SH-SY5Y (cell line): ENCODE results near the gene DGUOK.

Experiments used
- GATA2 ChIP-seq: IDR thresholded peaks from 2 replicates; pipeline ENCODE4 v1.6.1; 2011; ENCODE audit warnings: mild to moderate bottlenecking, low read depth, low read length
- GATA3 ChIP-seq: IDR thresholded peaks from 2 replicates; pipeline ENCODE4 v1.6.1; 2011; ENCODE audit warnings: low read depth, mild to moderate bottlenecking, low read length, moderate library complexity

DNA sequence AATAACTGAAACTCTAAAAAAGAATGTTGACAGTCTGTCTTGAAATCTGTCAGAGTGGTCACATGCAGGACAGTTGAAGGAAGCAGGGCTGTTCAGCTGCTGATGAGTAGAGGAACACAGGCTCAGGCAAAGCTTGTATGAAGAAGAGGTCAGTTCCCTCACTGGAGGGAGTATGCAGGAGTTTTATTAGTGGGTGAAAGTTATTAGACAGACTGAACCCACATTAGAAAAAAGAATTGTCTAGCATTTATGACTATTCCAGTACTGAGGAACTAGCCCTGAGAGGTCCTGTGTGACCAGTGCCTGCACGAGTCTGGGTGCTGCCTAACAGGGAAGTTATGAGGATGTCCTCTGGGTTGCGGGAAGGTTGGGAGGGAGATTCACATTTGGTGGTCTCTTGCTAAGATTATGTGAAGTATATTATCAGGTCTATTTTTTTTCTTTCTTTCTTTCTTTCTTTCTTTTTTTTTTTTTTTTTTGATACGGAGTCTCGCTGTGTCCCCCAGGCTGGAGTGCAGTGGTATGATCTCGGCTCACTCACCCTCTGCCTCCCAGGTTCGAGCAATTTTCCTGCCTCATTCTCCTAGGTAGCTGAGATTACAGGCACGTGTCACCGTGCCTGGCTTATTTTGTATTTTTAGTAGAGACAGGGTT lies 67.6 kb downstream of the DGUOK start:
- no peak for TF ChIP-seq GATA2
- no peak for TF ChIP-seq GATA3
